ENCODE data around the gene CAPS. TPM values are rescaled to one million over a fixed set of nuclear protein-coding genes. Genes with fewer than 3 reads are reported as not detected.
A peak's percentile ranks its signal among the peaks of the same experiment; 100 is the strongest.

Gene CAPS
- total RNA-seq, 1 experiment from 2014 or later: 5.3 TPM

DNA sequence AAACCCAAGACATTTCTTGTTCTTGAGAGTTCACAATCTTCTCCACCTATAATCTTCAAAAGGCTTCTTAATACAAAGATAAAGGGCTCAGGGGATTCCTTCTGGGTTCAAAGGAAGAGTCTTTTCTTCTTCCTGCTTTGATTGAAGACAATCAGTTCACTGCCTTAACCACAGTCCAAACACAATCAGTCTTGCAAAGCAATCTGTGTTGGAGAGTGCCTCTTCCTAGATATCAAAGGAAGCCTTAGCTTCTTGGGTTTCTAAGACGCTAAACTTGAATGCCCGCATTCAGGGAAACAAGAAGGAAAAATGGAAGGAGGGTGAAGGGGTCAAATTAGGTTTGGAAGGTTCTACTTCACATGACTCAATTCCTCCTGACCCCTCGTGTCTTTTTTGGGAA lies 36.7 kb downstream of the CAPS start:
- Mint-ChIP-seq H3K4me1 (peaks cover 85% of the 10 kb centered on the region), H3K36me3 (peaks cover 4% of the 10 kb centered on the region; the same call in 1 of the 2 replicates), H3K27ac (peak overlapping the region; percentile 48), H3K4me3 (no peak overlapping the region), H3K27me3 (ENCODE audit: low read depth) (no peaks in the 10 kb centered on the region; the same call in 1 of the 2 replicates), H3K9me3 (no peaks in the 10 kb centered on the region)
- ChIA-PET CTCF (interaction anchor here (1.2 to 9.0 kb wide), 9 partner anchors 9 to 147 kb away, joined by 3 to 95 read pairs (median 8); partner anchors contain the start of gene VMAC), POLR2A (interaction anchor here (1.0 kb wide), 1 partner anchor 47 kb away, joined by 3 read pairs; the partner anchor contains the start of gene NDUFA11)
- no peak for DNase-seq (ENCODE audit: low spot score)
- ATAC-seq: no peak
- no peak for TF ChIP-seq TEAD1 (CRISPR knock-in tag; IDR thresholded peaks at IDR 0.05)
- TF ChIP-seq, protein P1, sequence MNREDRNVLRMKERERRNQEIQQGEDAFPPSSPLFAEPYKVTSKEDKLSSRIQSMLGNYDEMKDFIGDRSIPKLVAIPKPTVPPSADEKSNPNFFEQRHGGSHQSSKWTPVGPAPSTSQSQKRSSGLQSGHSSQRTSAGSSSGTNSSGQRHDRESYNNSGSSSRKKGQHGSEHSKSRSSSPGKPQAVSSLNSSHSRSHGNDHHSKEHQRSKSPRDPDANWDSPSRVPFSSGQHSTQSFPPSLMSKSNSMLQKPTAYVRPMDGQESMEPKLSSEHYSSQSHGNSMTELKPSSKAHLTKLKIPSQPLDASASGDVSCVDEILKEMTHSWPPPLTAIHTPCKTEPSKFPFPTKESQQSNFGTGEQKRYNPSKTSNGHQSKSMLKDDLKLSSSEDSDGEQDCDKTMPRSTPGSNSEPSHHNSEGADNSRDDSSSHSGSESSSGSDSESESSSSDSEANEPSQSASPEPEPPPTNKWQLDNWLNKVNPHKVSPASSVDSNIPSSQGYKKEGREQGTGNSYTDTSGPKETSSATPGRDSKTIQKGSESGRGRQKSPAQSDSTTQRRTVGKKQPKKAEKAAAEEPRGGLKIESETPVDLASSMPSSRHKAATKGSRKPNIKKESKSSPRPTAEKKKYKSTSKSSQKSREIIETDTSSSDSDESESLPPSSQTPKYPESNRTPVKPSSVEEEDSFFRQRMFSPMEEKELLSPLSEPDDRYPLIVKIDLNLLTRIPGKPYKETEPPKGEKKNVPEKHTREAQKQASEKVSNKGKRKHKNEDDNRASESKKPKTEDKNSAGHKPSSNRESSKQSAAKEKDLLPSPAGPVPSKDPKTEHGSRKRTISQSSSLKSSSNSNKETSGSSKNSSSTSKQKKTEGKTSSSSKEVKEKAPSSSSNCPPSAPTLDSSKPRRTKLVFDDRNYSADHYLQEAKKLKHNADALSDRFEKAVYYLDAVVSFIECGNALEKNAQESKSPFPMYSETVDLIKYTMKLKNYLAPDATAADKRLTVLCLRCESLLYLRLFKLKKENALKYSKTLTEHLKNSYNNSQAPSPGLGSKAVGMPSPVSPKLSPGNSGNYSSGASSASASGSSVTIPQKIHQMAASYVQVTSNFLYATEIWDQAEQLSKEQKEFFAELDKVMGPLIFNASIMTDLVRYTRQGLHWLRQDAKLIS (CRISPR knock-in tag; IDR thresholded peaks at IDR 0.05; ENCODE audit: borderline replicate concordance): no peak
- TF ChIP-seq, protein P2, sequence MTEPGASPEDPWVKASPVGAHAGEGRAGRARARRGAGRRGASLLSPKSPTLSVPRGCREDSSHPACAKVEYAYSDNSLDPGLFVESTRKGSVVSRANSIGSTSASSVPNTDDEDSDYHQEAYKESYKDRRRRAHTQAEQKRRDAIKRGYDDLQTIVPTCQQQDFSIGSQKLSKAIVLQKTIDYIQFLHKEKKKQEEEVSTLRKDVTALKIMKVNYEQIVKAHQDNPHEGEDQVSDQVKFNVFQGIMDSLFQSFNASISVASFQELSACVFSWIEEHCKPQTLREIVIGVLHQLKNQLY (CRISPR knock-in tag; IDR thresholded peaks at IDR 0.05): no peak
- TF ChIP-seq GRHL2 (CRISPR knock-in tag; IDR thresholded peaks at IDR 0.05; ENCODE audit: insufficient replicate concordance, severe bottlenecking): no peak
- no peak for TF ChIP-seq ZNF416 (CRISPR knock-in tag; IDR thresholded peaks at IDR 0.05)
- TF ChIP-seq, protein P3, sequence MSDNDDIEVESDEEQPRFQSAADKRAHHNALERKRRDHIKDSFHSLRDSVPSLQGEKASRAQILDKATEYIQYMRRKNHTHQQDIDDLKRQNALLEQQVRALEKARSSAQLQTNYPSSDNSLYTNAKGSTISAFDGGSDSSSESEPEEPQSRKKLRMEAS (CRISPR knock-in tag; IDR thresholded peaks at IDR 0.05): no peak

DNA sequence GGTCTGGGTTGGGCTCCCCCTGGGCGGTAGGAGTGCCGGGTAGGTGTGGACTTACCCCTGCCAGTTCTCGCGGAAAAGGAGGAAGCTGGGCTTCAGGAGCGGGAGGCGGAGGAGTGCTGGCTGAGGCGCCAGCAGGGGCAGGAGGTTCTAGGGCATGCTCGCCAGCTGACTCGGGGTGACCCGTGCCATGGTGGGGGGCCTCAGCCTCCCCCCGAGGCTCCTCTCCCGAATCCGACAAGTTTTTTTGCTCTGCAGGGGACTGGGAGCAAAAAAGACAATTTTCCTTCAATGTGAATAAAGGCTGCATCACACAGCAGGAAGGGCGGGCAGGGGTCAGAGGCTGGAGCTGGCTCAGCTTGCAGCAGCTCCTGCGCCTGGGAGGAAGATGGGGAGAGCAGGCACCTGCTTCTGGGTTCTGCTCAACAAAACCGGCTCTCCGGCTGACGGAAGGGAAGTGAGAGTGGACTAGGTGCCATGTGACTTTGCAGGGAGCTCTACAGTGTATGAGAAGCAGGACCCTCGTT lies 37.3 kb downstream of the CAPS start:
- DNase-seq (ENCODE audit: low spot score) (peak; percentile 33), ATAC-seq (peak; percentile 65)
- TF ChIP-seq, protein P3 (CRISPR knock-in tag; IDR thresholded peaks at IDR 0.05): peak; percentile 44; the same call in 1 of the 2 replicates
- no peak for TF ChIP-seq ZNF317 (CRISPR knock-in tag; IDR thresholded peaks at IDR 0.05; ENCODE audit: borderline replicate concordance, low read depth)
- TF ChIP-seq, protein P4, sequence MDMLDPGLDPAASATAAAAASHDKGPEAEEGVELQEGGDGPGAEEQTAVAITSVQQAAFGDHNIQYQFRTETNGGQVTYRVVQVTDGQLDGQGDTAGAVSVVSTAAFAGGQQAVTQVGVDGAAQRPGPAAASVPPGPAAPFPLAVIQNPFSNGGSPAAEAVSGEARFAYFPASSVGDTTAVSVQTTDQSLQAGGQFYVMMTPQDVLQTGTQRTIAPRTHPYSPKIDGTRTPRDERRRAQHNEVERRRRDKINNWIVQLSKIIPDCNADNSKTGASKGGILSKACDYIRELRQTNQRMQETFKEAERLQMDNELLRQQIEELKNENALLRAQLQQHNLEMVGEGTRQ (CRISPR knock-in tag; IDR thresholded peaks at IDR 0.05): 0 out of 2 replicates have a peak, but pooled peaks have one; percentile 23
- no peak for TF ChIP-seq NR1H2 (CRISPR knock-in tag; IDR thresholded peaks at IDR 0.05)
- POLR2A ChIA-PET: interaction anchor here (1.0 kb wide), 1 partner anchor 48 kb away, joined by 3 read pairs; the partner anchor contains the start of gene NDUFA11
- Mint-ChIP-seq H3K4me1 (peaks cover 91% of the 10 kb centered on the region), H3K27me3 (ENCODE audit: low read depth) (no peaks in the 10 kb centered on the region; the same call in 1 of the 2 replicates), H3K9me3 (no peaks in the 10 kb centered on the region), H3K4me3 (peak overlapping the region; percentile 32), H3K36me3 (no peaks in the 10 kb centered on the region), H3K27ac (peak overlapping the region; percentile 48)
- CTCF ChIA-PET: interaction anchor here (0.6 to 9.0 kb wide), 13 partner anchors 9 to 440 kb away, joined by 3 to 95 read pairs (median 5); partner anchors contain the start of gene VMAC

DNA sequence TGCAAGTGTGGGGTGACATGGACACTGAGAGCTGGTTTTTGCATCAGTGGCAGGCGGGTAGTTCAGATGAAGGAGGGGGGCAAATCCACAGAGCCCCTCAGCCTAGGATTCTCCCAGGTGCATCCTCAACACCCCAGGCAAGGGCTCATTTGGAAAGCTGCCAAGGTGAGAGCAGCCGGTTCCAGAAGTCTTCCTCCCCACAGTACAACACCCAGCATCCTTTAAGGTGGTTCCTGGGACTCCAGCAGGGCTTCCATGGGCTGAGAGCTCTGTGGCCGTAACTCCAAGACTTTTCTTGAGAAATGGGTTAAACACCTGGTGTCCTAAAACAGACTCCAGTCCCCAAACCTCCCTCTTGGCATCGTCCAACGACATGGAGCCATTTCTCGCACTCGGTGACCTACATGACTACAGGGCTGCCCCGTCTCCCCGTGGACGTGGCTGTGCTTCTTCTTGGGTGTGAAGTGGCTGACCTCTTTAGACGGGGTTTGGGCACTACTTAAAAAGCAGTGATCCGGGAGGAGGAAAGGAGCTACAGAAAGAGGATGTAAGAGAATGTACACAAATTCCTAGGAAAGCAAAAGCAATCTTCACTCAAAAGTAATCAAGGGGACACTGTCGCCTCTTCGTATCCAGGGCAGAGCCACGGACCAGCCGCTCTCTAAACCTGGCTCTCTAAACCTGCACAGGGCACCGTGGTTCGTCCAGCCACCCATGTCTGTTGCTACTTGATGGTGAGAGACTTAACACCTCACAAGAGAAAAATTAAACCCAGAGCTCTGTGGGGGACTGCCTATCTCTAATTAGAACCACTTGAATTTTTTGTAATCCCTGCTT lies 38.4 kb downstream of the CAPS start:
- DNase-seq (ENCODE audit: low spot score) (no peak), ATAC-seq (no peak)
- Mint-ChIP-seq H3K4me1 (peaks cover 96% of the 10 kb centered on the region), H3K27ac (peak overlapping the region; percentile 85), H3K4me3 (peak overlapping the region; percentile 22), H3K9me3 (no peaks in the 10 kb centered on the region), H3K36me3 (no peaks in the 10 kb centered on the region), H3K27me3 (ENCODE audit: low read depth) (no peaks in the 10 kb centered on the region; the same call in 1 of the 2 replicates)
- ChIA-PET CTCF (interaction anchor here (0.6 to 9.0 kb wide), 8 partner anchors 8 to 262 kb away, joined by 3 to 95 read pairs (median 10); partner anchors contain the start of gene RPL36), POLR2A (no interaction called here)
- TF ChIP-seq, protein P5, sequence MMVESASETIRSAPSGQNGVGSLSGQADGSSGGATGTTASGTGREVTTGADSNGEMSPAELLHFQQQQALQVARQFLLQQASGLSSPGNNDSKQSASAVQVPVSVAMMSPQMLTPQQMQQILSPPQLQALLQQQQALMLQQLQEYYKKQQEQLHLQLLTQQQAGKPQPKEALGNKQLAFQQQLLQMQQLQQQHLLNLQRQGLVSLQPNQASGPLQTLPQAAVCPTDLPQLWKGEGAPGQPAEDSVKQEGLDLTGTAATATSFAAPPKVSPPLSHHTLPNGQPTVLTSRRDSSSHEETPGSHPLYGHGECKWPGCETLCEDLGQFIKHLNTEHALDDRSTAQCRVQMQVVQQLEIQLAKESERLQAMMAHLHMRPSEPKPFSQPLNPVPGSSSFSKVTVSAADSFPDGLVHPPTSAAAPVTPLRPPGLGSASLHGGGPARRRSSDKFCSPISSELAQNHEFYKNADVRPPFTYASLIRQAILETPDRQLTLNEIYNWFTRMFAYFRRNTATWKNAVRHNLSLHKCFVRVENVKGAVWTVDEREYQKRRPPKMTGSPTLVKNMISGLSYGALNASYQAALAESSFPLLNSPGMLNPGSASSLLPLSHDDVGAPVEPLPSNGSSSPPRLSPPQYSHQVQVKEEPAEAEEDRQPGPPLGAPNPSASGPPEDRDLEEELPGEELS (CRISPR knock-in tag; IDR thresholded peaks at IDR 0.05): no peak
- TF ChIP-seq, protein P6, sequence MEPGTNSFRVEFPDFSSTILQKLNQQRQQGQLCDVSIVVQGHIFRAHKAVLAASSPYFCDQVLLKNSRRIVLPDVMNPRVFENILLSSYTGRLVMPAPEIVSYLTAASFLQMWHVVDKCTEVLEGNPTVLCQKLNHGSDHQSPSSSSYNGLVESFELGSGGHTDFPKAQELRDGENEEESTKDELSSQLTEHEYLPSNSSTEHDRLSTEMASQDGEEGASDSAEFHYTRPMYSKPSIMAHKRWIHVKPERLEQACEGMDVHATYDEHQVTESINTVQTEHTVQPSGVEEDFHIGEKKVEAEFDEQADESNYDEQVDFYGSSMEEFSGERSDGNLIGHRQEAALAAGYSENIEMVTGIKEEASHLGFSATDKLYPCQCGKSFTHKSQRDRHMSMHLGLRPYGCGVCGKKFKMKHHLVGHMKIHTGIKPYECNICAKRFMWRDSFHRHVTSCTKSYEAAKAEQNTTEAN (CRISPR knock-in tag; IDR thresholded peaks at IDR 0.05): no peak
- TF ChIP-seq, protein P7, sequence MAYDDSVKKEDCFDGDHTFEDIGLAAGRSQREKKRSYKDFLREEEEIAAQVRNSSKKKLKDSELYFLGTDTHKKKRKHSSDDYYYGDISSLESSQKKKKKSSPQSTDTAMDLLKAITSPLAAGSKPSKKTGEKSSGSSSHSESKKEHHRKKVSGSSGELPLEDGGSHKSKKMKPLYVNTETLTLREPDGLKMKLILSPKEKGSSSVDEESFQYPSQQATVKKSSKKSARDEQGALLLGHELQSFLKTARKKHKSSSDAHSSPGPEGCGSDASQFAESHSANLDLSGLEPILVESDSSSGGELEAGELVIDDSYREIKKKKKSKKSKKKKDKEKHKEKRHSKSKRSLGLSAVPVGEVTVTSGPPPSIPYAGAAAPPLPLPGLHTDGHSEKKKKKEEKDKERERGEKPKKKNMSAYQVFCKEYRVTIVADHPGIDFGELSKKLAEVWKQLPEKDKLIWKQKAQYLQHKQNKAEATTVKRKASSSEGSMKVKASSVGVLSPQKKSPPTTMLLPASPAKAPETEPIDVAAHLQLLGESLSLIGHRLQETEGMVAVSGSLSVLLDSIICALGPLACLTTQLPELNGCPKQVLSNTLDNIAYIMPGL (CRISPR knock-in tag; IDR thresholded peaks at IDR 0.05): no peak
- no peak for TF ChIP-seq TEAD1 (CRISPR knock-in tag; IDR thresholded peaks at IDR 0.05)
- no peak for TF ChIP-seq ZNF232 (CRISPR knock-in tag; IDR thresholded peaks at IDR 0.05)
- TF ChIP-seq ZNF317 (CRISPR knock-in tag; IDR thresholded peaks at IDR 0.05; ENCODE audit: borderline replicate concordance, low read depth): no peak
